ENCODE measurements around the gene GMDS. TPM values are rescaled to one million over a fixed set of nuclear protein-coding genes. Genes with fewer than 3 reads are reported as not detected.

Gene GMDS
- total and polyA plus RNA-seq, 2 of the 4 experiments (the other 2 are of a cell fraction), result 7.3 to 21.9 TPM

GRCh38 chr6:1595271-1596087 lies 649.9 kb downstream of the GMDS start:
- no peak for DNase-seq
- Histone ChIP-seq H3K4me2 (ENCODE audit: low read depth, low read length) (peak overlapping the region; percentile 99), H4K8ac (ENCODE audit: low read depth in 2 of 2, low read length in 2 of 2) (no peak overlapping the region), H4K91ac (ENCODE audit: insufficient read depth, low read depth, low read length) (no peak overlapping the region), H3K9me1 (ENCODE audit: insufficient read depth, low read length) (no peaks in the 10 kb centered on the region), H3K9me3 (ENCODE audit: control insufficient read depth, insufficient read depth, low read length) (peaks cover 3% of the 10 kb centered on the region), H3K4me1 (ENCODE audit: control insufficient read depth, insufficient read depth, low read length) (peaks cover 11% of the 10 kb centered on the region), H4K20me1 (ENCODE audit: insufficient read depth, low read length) (no peaks in the 10 kb centered on the region), H4K5ac (ENCODE audit: low read depth, low read length) (no peak overlapping the region), H2BK20ac (ENCODE audit: low read depth, low read length) (no peak overlapping the region), H3K14ac (replicated peaks; ENCODE audit: low read depth, low read length) (no peak overlapping the region), H3K56ac (ENCODE audit: extremely low read depth, insufficient read depth, low read length) (no peak overlapping the region), H3K27ac (ENCODE audit: insufficient read depth, low read length) (no peak overlapping the region), H3K27me3 (ENCODE audit: control insufficient read depth, insufficient read depth, low read length) (peaks cover 26% of the 10 kb centered on the region), H2BK15ac (ENCODE audit: low read depth, low read length) (peak overlapping the region; percentile 94; the same call in 1 of the 3 replicates), H3K18ac (ENCODE audit: low read depth, low read length) (no peak overlapping the region), H3K4ac (ENCODE audit: low read depth, low read length) (no peak overlapping the region), H3K36me3 (ENCODE audit: control insufficient read depth, insufficient read depth, low read length) (no peaks in the 10 kb centered on the region), H2BK5ac (ENCODE audit: low read depth, low read length, poor library complexity, severe bottlenecking) (no peak overlapping the region), H3K23ac (ENCODE audit: low read depth, low read length) (no peak overlapping the region), H2AK5ac (ENCODE audit: low read depth, low read length) (no peak overlapping the region), H3K4me3 (ENCODE audit: insufficient read depth, low read depth, low read length) (no peak overlapping the region), H2AK9ac (replicated peaks; ENCODE audit: low read depth, low read length, poor library complexity) (no peak overlapping the region), H3K79me1 (ENCODE audit: low read depth in 1 of 2, low read length in 2 of 2) (no peaks in the 10 kb centered on the region), H2AFZ (replicated peaks; ENCODE audit: low read length, poor library complexity) (peak overlapping the region; percentile 80), H3K9ac (ENCODE audit: low read depth, low read length) (no peak overlapping the region), H2BK120ac (ENCODE audit: low read depth, low read length) (no peak overlapping the region)
- ATAC-seq (ENCODE audit: low read depth), result no peak
- no TSS peak for BruUV-seq (replicated peaks)
- intact Hi-C loops (cut with micrococcal nuclease), result loop anchor here (1.0 to 5.0 kb wide), 6 partner anchors 601 to 1392 kb away; partner anchors contain the start of gene MYLK4
- dilution Hi-C loops (cut with HindIII; ENCODE audit: low sequenced_read_pairs, unreplicated experiment), result no loop called here
- CTCF ChIA-PET, result interaction anchor here (0.5 to 1.7 kb wide), 7 partner anchors 759 to 1394 kb away, joined by 3 to 7 read pairs (median 4); no protein-coding TSS in a partner anchor
- POLR2A ChIA-PET (ENCODE audit: unreplicated experiment), result no interaction called here
- TF ChIP-seq POLR2A (IDR thresholded peaks at IDR 0.05; ENCODE audit: low read depth, low read length) (0 out of 2 replicates have a peak, but pooled peaks have one; percentile 7), BHLHE40 (IDR thresholded peaks at IDR 0.05; ENCODE audit: low read depth, low read length) (no peak)
- in situ Hi-C loops (cut with MboI; ENCODE audit: low sequenced_read_pairs), result loop anchor here (10.0 kb wide), 2 partner anchors 509 to 1159 kb away; partner anchors contain the start of gene MYLK4
- WGBS, 2 experiments (ENCODE audit: extremely low coverage in 2 of 2, insufficient read length in 1 of 2), result 40% methylated on average over 1 of the region's 28 CpGs; no CpG with 5 or more reads in 1 of the 2 experiments
